NCI-H2107 treated with DMSO at 0.1 percent for 48 hours (cell line): Measurements from ENCODE around the gene ADRA1B.
A peak's percentile ranks its signal among the peaks of the same experiment; 100 is the strongest.

Experiments used
- DNase-seq: peaks from one replicate; lab custom pipeline; 2025; ENCODE audit not compliant: unreplicated experiment; lab: John Stamatoyannopoulos, UW

The ADRA1B gene

GRCh38 chr5:159915904-159916840 lies at the start of gene ADRA1B:
ADRA1B (plus strand) TSS chr5:159916482; CDS start chr5:159916906, 424 bp downstream.
- no peak for DNase-seq

- no peak for DNase-seq
Observed at GRCh38 chr5:159873680-159874079, 42.6 kb upstream of the ADRA1B start.

- no peak for DNase-seq
Observed at GRCh38 chr5:159874263-159874662, 42.0 kb upstream of the ADRA1B start.

GRCh38 chr5:159877016-159877415 lies 39.3 kb upstream of the ADRA1B start:
- no peak for DNase-seq

GRCh38 chr5:159877894-159878448 lies 38.3 kb upstream of the ADRA1B start:
- DNase-seq = no peak

GRCh38 chr5:159878988-159879471 lies 37.3 kb upstream of the ADRA1B start:
- no peak for DNase-seq

- DNase-seq = no peak
Observed at GRCh38 chr5:159880676-159881075, 35.6 kb upstream of the ADRA1B start.

GRCh38 chr5:159881967-159882366 lies 34.3 kb upstream of the ADRA1B start:
- DNase-seq = no peak

GRCh38 chr5:159883522-159883950 lies 32.7 kb upstream of the ADRA1B start:
- no peak for DNase-seq

- no peak for DNase-seq
Observed at GRCh38 chr5:159884917-159885620, 31.2 kb upstream of the ADRA1B start.

- no peak for DNase-seq
Observed at GRCh38 chr5:159886296-159886695, 30.0 kb upstream of the ADRA1B start.

- peak; percentile 26 for DNase-seq
Observed at GRCh38 chr5:159887050-159887449, 29.2 kb upstream of the ADRA1B start.

- no peak for DNase-seq
Observed at GRCh38 chr5:159888860-159889259, 27.4 kb upstream of the ADRA1B start.

- DNase-seq = no peak
Observed at GRCh38 chr5:159890141-159890540, 26.1 kb upstream of the ADRA1B start.

- DNase-seq = no peak
Observed at GRCh38 chr5:159891371-159891770, 24.9 kb upstream of the ADRA1B start.

GRCh38 chr5:159893040-159893695 lies 23.1 kb upstream of the ADRA1B start:
- DNase-seq = no peak

GRCh38 chr5:159894149-159894720 lies 22.0 kb upstream of the ADRA1B start:
- DNase-seq = no peak

- DNase-seq = no peak
Observed at GRCh38 chr5:159897786-159898393, 18.4 kb upstream of the ADRA1B start.

- DNase-seq = no peak
Observed at GRCh38 chr5:159899067-159900049, 16.9 kb upstream of the ADRA1B start.
